ENCODE results near the gene ROBO2. TPM values are rescaled to one million over a fixed set of nuclear protein-coding genes. Genes with fewer than 3 reads are reported as not detected.

ROBO2 gene
- total and polyA plus RNA-seq, 2 donors from 2014 or later = 1.3 to 1.6 TPM

GRCh38 chr3:77102951-77103769 lies 63.3 kb downstream of the ROBO2 start:
- TF ChIP-seq CTCF (IDR thresholded peaks at IDR 0.05; ENCODE audit: borderline replicate concordance, extremely low read depth, insufficient read depth) = no peak
- intact Hi-C loops (cut with DNase I) = no loop called here

GRCh38 chr3:77122652-77123051 lies 82.8 kb downstream of the ROBO2 start:
- intact Hi-C loops (cut with DNase I) = no loop called here
- Histone ChIP-seq H3K27ac (ENCODE audit: low read depth in 2 of 2, low read length in 2 of 2) (no peak overlapping the region), H3K9me3 (ENCODE audit: control insufficient read depth in 2 of 3, insufficient read depth in 1 of 3, low read length in 3 of 3) (no peaks in the 10 kb centered on the region), H3K4me1 (ENCODE audit: control insufficient read depth in 2 of 3, insufficient read depth in 2 of 3, low read depth in 1 of 3, low read length in 3 of 3) (no peaks in the 10 kb centered on the region), H3K9ac (ENCODE audit: low read length in 3 of 3) (no peak overlapping the region), H3K36me3 (ENCODE audit: control insufficient read depth in 2 of 3, insufficient read depth in 3 of 3, low read length in 3 of 3) (no peaks in the 10 kb centered on the region), H3K27me3 (ENCODE audit: control insufficient read depth, insufficient read depth, low read length) (no peaks in the 10 kb centered on the region), H3K4me3 (ENCODE audit: low read length in 3 of 3) (no peak overlapping the region)
- FAIRE-seq (no peak), DNase-seq (no peak)
- TF ChIP-seq CTCF (IDR thresholded peaks at IDR 0.05; ENCODE audit: borderline replicate concordance, extremely low read depth, insufficient read depth) = no peak

More at GRCh38 chr3:77102951-77103769, 63.3 kb downstream of the ROBO2 start:
- no peak for DNase-seq
- Histone ChIP-seq H3K36me3 (ENCODE audit: control insufficient read depth in 2 of 3, insufficient read depth in 3 of 3, low read length in 3 of 3) (no peaks in the 10 kb centered on the region), H3K27me3 (ENCODE audit: control insufficient read depth, insufficient read depth, low read length) (no peaks in the 10 kb centered on the region), H3K9ac (ENCODE audit: low read length in 3 of 3) (no peak overlapping the region), H3K4me1 (ENCODE audit: control insufficient read depth in 2 of 3, insufficient read depth in 2 of 3, low read depth in 1 of 3, low read length in 3 of 3) (no peaks in the 10 kb centered on the region), H3K27ac (ENCODE audit: low read depth in 2 of 2, low read length in 2 of 2) (no peak overlapping the region), H3K9me3 (ENCODE audit: control insufficient read depth in 2 of 3, insufficient read depth in 1 of 3, low read length in 3 of 3) (no peaks in the 10 kb centered on the region), H3K4me3 (ENCODE audit: low read length in 3 of 3) (no peak overlapping the region)
- no peak for FAIRE-seq

- no peaks in the 10 kb centered on the region for H3K9me3 ChIP-seq (ENCODE audit: control insufficient read depth in 2 of 3, insufficient read depth in 1 of 3, low read length in 3 of 3)
- H3K27ac ChIP-seq (ENCODE audit: low read depth in 2 of 2, low read length in 2 of 2) = no peak overlapping the region
- no peaks in the 10 kb centered on the region for H3K4me1 ChIP-seq (ENCODE audit: control insufficient read depth in 2 of 3, insufficient read depth in 2 of 3, low read depth in 1 of 3, low read length in 3 of 3)
- H3K4me3 ChIP-seq (ENCODE audit: low read length in 3 of 3) = no peak overlapping the region
- intact Hi-C loops (cut with DNase I) = no loop called here
- H3K36me3 ChIP-seq (ENCODE audit: control insufficient read depth in 2 of 3, insufficient read depth in 3 of 3, low read length in 3 of 3) = no peaks in the 10 kb centered on the region
- DNase-seq (no peak), FAIRE-seq (no peak)
- H3K27me3 ChIP-seq (ENCODE audit: control insufficient read depth, insufficient read depth, low read length) = no peaks in the 10 kb centered on the region
- H3K9ac ChIP-seq (ENCODE audit: low read length in 3 of 3) = no peak overlapping the region
- TF ChIP-seq CTCF (IDR thresholded peaks at IDR 0.05; ENCODE audit: borderline replicate concordance, extremely low read depth, insufficient read depth) = no peak
These were observed 86.1 kb downstream of the ROBO2 start for GRCh38 chr3:77125966-77126365.
